Stimulated activated CD4-positive, alpha-beta T cell treated with anti-CD3 and anti-CD28 coated beads, Interleukin-1b, Interleukin-23, amount 100 ng/mL, for 24 hours (primary cell): ENCODE results near the gene TRIM33.

Experiments used
- DNase-seq, 4 experiments: peaks; one replicate each; pipeline ENCODE4 v3.0.0-alpha.2; 2020; ENCODE audit warnings: low read depth in 4 of 4, low spot score in 1 of 4

Gene TRIM33

DNA sequence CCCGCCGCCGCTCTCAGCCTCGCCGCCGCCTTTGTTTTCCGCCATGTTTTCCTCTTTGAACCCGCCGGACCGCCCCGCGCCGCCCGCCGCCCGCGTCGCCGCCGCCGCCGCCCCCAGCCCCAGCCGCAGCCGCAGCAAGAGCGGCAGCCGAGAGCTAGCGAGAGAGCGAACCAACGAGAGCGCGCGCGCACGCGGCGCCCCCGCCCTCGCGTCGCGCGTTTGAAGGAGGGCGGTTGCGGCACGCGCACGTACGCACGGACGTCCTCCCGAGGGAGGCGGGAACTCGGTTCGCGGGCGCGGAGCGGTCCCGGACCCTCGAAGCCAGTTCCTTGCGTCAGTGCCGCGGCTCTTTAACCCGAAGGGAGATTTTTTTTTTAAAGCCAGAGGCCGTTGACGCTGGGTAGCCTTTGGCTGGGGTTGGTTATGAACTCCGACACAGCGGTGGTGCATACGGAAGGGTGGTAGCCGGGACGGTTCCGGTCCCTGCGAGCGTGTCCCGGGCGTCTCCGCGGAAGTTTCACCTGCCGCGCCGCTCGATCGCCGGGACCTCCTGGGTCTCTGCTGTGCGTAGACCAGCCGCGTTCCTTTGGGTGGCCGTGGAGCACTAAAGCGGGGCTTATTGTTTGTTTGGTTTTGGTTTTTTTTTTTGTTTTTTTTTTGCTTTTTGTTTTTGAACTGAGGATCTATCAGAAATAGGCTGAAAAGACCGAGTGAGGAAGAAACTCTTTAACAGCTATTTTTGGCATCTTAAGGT lies at the start of gene TRIM33:
Gene TRIM33 (minus strand): TSS at position 172 of the 754 bp plus-strand sequence. CDS start 127 bp downstream, at position 45.
- peak; percentile 79 to 87 (median 85) for DNase-seq

DNA sequence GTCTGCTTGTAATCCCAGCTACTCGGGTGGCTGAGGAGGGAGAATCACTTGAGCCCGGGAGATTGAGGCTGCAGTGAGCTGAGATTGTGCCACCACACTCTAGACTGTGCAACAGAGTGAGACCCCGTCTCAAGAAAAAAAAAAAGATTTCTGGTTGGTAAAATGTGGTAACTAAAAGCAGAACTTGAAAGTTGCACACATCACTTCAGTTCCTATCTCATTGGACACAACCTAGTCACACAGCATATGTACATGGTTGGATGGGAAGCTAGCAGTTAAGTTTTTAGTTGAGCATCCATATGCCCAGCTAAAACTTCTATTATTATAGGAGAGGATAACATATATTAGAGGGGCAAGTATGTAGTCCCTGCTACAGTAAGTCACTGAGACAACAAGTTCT lies 48.4 kb upstream of the TRIM33 start:
- DNase-seq: no peak

- DNase-seq: no peak
Observed at GRCh38 chr1:114558544-114558943, 47.5 kb upstream of the TRIM33 start.

GRCh38 chr1:114554577-114554976 lies 43.6 kb upstream of the TRIM33 start:
- no peak for DNase-seq

- DNase-seq: no peak
Observed at GRCh38 chr1:114552106-114552639, 41.2 kb upstream of the TRIM33 start.

GRCh38 chr1:114551400-114551799 lies 40.4 kb upstream of the TRIM33 start:
- no peak for DNase-seq

- DNase-seq: no peak
Observed at GRCh38 chr1:114550336-114550735, 39.3 kb upstream of the TRIM33 start.

GRCh38 chr1:114549137-114549536 lies 38.1 kb upstream of the TRIM33 start:
- no peak for DNase-seq

- DNase-seq: no peak
Observed at GRCh38 chr1:114547076-114547475, 36.1 kb upstream of the TRIM33 start.

DNA sequence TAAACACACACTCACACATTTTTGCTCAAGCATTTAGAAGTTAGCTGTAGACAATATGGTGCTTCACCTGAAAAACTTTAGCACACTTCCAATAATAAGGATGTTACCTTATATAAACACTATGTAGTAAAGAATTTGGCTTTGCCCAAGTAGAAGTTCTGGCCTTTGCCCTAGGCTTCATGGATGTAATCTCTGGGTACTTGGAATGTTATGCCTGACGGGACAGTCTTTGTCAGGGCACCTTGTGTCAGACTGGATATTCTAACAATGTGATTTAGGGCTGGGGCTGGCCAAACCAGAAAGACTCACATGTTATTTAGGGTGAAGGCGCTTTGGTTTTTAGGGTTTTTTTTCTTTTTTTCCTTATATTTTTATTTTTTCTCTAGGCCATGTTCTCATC lies 34.8 kb upstream of the TRIM33 start:
- DNase-seq: no peak

DNA sequence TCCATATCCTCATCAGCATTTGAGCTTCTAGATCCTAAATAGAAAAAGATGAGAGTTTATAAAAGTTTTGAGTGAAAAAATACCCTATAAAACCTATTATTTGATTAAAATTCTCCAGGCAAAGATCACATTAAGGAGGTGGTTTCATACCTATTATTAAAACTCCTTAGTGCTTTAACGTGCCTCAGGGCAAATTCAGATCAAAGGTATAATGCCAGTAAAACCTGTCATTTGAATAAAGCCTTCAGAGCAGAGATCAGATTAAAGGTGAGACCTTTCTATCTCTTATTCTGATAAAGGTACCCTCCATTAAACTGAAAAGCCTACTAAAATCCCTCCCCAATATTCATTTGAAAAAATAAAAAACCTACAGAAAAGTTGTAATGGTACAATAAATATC lies 34.3 kb upstream of the TRIM33 start:
- no peak for DNase-seq

- no peak for DNase-seq
Observed at GRCh38 chr1:114540821-114541220, 29.8 kb upstream of the TRIM33 start.

DNA sequence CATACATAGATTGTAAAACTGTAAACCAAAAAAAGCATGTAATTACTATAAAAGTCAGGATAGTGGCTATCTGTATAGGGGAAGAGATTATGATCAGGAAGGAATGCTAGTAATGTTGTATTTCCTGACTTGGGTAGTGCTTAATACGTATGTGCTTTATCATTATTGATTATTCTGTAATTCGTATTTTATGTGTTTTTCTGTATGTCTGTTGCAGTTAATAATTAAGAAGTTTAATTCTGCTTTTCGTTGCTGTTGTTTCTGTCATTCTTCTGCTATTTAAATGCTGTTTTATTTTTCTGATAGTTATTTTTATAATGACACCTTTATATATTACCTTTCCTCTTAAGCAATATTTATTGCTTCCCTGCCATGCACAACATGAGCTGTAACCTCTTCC lies 29.3 kb upstream of the TRIM33 start:
- DNase-seq: no peak

GRCh38 chr1:114536043-114536442 lies 25.0 kb upstream of the TRIM33 start:
- no peak for DNase-seq

GRCh38 chr1:114535401-114535800 lies 24.4 kb upstream of the TRIM33 start:
- DNase-seq: no peak

DNA sequence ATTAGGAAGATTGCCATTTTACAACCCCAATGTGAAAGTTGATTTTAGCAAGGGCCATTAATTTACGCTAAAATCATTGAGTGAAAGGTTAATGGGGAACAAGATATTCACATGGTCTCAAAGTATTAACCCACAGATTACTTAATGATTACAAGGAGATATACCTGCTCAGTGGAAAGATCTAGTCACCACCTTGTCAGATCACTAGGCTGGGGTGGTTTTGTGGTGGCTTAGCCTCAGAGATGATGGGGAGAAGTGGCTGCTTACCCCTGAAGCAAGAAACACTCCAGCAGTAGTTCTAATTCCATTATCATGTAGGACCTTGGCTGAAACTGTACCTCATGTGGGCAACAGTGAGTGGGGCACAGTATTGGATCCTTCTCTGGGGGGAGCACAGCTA lies 20.1 kb upstream of the TRIM33 start:
- no peak for DNase-seq

DNA sequence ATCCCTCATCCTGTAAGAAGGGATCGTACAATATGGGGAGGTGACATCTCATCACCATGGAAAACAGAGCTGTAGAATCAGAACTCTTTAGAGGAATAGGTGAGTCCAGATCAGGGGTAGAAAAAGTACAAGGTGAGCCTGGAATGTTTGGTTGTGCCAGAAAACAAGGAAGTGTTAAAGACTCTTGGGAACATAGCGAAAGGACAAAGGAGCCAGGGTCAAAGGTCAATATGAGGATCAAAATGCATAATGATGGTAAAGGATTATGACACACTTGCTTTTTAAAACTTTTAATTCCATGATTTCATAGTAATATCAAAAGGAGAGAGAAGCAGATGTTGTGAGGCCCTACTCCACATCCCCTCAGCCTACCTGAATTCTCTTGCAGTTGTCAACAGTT lies 19.2 kb upstream of the TRIM33 start:
- DNase-seq: no peak

- no peak for DNase-seq
Observed at GRCh38 chr1:114524944-114525343, 13.9 kb upstream of the TRIM33 start.

DNA sequence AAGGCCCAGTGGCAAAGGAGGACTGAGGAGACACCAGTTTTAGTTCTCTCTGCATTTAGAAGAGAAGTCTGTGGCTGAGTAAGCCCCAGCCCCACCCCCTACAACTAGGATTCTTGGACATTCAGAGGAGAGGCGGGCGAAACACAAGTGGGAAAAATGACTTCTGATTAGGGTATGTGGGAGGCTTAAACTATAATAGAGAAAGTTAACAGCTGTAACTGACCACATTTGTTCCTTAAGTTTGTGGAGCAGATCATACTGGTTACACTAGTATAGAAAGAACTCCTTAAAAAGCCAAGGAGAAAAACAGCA lies 11.2 kb upstream of the TRIM33 start:
- DNase-seq: no peak

DNA sequence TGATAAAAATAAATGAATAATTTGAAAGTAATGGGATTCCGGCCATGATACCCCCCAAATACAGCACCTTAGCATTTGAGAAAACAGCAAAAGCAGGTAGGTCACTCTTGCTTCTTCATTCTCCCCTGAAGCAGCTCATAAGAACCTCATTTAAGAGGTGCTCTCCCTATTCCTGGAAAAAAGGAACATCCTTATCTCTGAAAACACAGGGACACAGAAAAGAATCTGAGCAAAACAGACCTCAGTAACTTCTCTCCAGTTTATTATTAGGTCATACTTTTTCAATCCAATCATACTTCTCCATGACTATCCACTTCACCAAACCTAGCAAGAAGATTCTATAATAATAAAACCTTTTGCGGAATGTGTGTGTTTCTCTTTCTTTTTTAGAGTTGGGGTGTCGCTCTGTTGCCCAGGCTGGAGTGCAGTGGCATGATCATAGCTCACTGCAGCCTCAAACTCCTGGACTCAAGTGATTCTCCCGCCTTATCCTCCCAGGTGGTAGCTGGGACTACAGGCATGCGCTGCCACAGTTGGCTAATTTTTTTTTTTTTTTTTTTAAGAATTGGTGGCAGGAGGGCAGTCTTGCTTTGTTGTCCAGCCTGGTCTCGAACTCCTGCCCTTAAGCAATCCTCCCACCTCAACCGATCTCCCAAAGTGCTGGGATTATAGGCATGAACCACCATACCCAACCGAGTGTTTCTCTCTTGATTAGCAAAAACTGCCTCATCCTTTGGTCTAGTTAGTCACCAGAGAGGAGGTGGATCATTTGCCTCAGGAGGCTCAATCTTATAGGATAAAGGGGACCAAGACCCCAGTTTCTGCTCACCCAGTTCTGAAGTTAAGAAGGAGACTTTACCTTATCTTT lies 10.6 kb upstream of the TRIM33 start:
- no peak for DNase-seq

GRCh38 chr1:114517348-114517747 lies 6.3 kb upstream of the TRIM33 start:
- DNase-seq: no peak

- DNase-seq: no peak
Observed at GRCh38 chr1:114512595-114513280, 1.7 kb upstream of the TRIM33 start.
